Motor neuron (in vitro differentiated cells): ENCODE data around the gene ODAD2. TPM values are rescaled to one million over a fixed set of nuclear protein-coding genes. Genes with fewer than 3 reads are reported as not detected.

Source experiments
- ATAC-seq, 8 experiments: fragments of 200-7000 bp; cut with Tn5 transposase; replicated peaks in 6 of 8; 2 replicates each; pipeline ENCODE4 v1.8.0; 2021; ENCODE audit warnings: mild to moderate bottlenecking in 8 of 8, moderate library complexity in 8 of 8
- H3K27ac ChIP-seq, 2 donors: fragments of 250-450 bp; sonication (Bioruptor Pico); 2 replicates each; pipeline ENCODE4 v1.9.0; 2021; ENCODE audit warnings: antibody characterized with exemption in 2 of 2, mild to moderate bottlenecking in 2 of 2, moderate library complexity in 1 of 2
- H3K4me1 ChIP-seq, 2 donors: fragments of 250-450 bp; sonication (Bioruptor Pico); replicated peaks in 1 of 2; 2 replicates each; pipeline ENCODE4 v1.6.1; 2021; ENCODE audit warnings: antibody characterized with exemption in 2 of 2, mild to moderate bottlenecking in 2 of 2, moderate library complexity in 1 of 2
- H3K4me3 ChIP-seq, 5 donors: fragments of 250-450 bp; sonication (Bioruptor Pico); 2 replicates each; pipeline ENCODE4 v1.9.0; 2021; ENCODE audit warnings: antibody characterized with exemption in 5 of 5, mild to moderate bottlenecking in 5 of 5, moderate library complexity in 4 of 5
- WGBS, 10 experiments: fragments of 450-650 bp; shearing (Covaris generic); methylation state at CpG; one replicate each; pipeline ENCODE4 v1.0.0; 2022; 5-methylcytosine and 5-hydroxymethylcytosine counted together
- in situ Hi-C, 9 experiments: fragments of 400-800 bp; cut with MboI; loops; one replicate each; pipeline ENCODE4 v1.15.0; 2021; ENCODE audit warnings: low sequenced_read_pairs in 9 of 9, low pct_unique_long_range_greater_than_20kb in 2 of 9; ENCODE audit not compliant: unreplicated experiment in 9 of 9
- total RNA-seq, 8 experiments: library from RNA; unstranded; fragments of 300-600 nt; gene quantifications; 2 replicates each; pipeline versions ENCODE4 v1.2.3 to v1.2.4, GENCODE V29; 2022

Gene ODAD2
- total RNA-seq, 8 experiments from 2014 or later, result 2.0 to 10.4 (median 2.5) TPM; not detected in 1

DNA sequence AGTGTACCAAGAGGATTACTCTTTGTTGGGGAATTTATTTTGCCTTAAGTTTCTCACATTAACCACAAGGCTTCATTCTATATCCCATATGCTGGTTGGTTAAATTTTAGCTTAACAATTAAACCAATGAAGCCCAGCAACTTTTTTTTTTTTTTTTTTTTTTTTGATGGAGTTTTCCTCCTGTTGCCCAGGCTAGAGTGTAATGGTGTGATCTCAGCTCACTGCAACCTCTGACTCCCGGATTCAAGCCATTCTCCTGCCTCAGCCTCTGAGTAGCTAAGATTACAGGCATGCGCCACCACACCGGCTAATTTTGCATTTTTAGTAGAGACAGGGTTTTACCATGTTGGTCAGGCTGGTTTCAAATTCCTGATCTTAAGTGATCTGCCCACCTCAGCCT is 178.2 kb downstream of the ODAD2 start:
- no peaks in the 10 kb centered on the region for H3K4me1 ChIP-seq
- H3K27ac ChIP-seq, result no peak overlapping the region
- no peak overlapping the region for H3K4me3 ChIP-seq
- in situ Hi-C loops, result no loop called here
- no peak for ATAC-seq
- 83 to 100% (median 97%) methylated on average over 1 to 3 of the region's 3 CpGs; no CpG with 5 or more reads in 4 of the 10 experiments for WGBS, 10 experiments

DNA sequence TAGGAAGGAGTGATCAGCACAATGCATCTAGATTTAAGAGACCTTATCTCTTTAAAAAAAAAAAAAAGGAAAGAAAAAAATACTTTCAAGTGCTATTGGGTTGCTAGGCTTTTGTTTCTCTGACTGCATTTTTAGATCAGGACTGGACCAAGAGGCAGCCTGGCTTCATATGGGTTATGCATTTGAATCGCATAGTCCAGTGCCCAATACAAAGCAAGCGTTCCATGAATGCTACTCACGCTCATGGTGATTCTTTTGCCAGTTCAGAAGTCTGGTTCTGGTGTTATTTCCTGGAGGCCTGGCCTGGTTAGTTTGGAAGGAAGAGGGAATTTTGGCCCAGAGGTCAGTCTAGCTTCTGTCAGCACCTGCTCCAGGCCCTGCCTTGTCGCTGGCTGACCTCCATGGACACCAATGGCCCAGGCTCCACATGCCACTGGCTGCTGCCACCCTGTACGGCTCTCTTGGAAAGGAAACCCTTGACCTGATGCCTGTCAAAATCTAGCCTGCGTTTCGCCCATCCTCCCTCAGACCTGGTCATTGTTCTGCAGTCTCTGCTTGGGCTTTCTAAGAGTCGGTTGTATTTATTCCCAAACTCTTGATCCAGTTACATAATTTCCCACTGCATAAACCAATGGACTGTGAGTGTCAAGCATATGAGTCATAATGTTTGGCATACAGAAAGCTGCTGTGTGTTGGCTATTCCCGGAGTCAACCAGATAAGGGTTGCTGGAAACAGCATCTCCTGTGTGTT is 178.9 kb downstream of the ODAD2 start:
- in situ Hi-C loops, result no loop called here
- ATAC-seq, result peak in 3 of 8 experiments; percentile 44 to 91 (median 74)

DNA sequence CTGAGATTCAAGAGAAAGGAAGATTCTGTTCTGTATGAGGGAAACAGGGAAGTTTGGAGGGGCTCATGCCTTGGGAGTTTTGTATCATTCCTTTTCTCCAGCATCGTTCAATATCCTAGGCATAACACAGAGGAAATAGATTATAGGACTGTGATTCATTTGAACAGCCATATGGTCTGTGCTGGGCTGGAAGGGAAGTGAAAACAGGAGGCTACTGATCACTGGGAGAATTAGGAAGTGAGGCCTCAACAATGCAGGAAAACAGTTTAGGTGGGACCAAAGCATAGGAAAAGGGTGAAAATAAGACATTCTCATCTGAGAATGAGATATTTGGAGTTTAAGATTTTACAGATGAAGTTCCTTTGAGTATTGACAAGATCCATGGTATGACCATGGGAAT is 182.6 kb downstream of the ODAD2 start:
- WGBS, 10 experiments, result 0 to 100% (median 31%) methylated on average over 1 of the region's 1 CpG; no CpG with 5 or more reads in 4 of the 10 experiments
- Histone ChIP-seq H3K27ac (no peak overlapping the region), H3K4me1 (no peaks in the 10 kb centered on the region), H3K4me3 (no peak overlapping the region)
- in situ Hi-C loops, result no loop called here
- ATAC-seq, result no peak

More for the DNA sequence above, 178.9 kb downstream of the ODAD2 start:
- H3K4me1 ChIP-seq, result no peaks in the 10 kb centered on the region
- WGBS, 10 experiments, result 0 to 100% (median 95%) methylated on average over 1 to 8 of the region's 9 CpGs
- H3K4me3 ChIP-seq, result no peak overlapping the region
- no peak overlapping the region for H3K27ac ChIP-seq

DNA sequence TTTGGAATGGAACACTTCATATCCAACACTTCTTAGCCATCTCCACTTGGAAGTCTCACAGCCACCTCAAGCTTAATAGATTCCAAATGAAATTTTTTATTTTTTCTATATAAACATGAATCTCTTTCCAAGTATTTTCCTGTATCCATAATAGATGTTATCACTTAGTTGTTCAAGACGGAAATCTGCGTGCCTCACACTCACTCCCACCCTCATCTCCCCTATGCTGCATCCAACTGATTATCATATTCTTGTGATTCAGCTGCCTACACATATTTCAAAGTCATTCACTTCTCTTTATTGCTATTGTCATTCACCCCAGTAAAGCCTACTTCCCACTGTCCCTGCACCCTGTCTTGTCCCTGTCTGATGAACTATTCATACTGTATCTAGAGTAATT is 183.0 kb downstream of the ODAD2 start:
- H3K27ac ChIP-seq, result no peak overlapping the region
- no peak overlapping the region for H3K4me3 ChIP-seq
- no peak for ATAC-seq
- WGBS, 10 experiments, result 16 to 92% (median 74%) methylated on average over 1 to 2 of the region's 2 CpGs; no CpG with 5 or more reads in 2 of the 10 experiments
- H3K4me1 ChIP-seq, result no peaks in the 10 kb centered on the region
- in situ Hi-C loops, result no loop called here

DNA sequence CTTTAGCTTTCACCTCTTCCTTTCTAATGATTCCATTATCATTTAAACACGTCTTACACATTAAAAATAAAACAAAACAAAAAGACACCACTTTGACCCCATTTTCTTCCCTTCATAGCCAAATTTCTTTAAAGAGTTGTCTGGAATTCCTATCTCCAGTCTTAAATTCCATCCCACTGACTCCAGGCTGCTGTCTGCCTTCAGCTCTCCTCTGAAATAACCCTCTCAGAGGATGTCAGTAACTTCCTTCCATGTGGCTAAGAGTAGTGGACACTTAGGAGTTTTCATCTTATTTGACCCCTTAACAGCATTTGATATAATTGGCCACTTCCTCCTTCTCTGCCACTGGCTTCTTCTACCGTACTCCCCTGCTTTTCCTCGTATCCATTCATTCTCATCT is 183.6 kb downstream of the ODAD2 start:
- 39 to 93% (median 60%) methylated on average over 1 to 3 of the region's 3 CpGs; no CpG with 5 or more reads in 1 of the 10 experiments for WGBS, 10 experiments
- in situ Hi-C loops, result no loop called here
- ATAC-seq, result no peak

DNA sequence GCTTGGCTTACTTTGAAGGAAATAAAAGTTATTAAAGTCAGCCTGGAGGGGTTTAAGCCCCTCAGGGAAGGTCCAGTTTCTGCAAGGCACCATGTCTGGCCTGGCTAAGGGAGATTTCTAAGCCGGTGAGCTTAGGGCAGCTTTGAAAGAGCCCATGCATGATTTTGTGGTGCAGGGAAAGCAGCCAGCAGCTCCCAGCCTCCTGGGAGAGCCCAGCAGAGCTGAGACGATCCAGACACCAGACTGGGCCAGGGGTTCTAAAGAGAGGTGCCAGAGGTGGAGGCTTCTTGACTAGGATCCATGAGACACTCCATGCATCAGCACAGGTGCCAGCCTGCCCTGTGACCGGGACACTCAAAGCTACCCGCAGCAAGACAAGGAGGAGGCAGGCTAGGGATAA is 193.7 kb downstream of the ODAD2 start:
- ATAC-seq, result no peak
- whole genome bisulfite sequencing, 10 experiments, result 0 to 100% (median 45%) methylated on average over 1 to 4 of the region's 4 CpGs; no CpG with 5 or more reads in 2 of the 10 experiments
- no peak overlapping the region for H3K27ac ChIP-seq
- in situ Hi-C loops, result no loop called here
- no peak overlapping the region for H3K4me3 ChIP-seq
- no peaks in the 10 kb centered on the region for H3K4me1 ChIP-seq

More for the DNA sequence above, 183.6 kb downstream of the ODAD2 start:
- Histone ChIP-seq H3K4me3 (no peak overlapping the region), H3K27ac (no peak overlapping the region), H3K4me1 (no peaks in the 10 kb centered on the region)

DNA sequence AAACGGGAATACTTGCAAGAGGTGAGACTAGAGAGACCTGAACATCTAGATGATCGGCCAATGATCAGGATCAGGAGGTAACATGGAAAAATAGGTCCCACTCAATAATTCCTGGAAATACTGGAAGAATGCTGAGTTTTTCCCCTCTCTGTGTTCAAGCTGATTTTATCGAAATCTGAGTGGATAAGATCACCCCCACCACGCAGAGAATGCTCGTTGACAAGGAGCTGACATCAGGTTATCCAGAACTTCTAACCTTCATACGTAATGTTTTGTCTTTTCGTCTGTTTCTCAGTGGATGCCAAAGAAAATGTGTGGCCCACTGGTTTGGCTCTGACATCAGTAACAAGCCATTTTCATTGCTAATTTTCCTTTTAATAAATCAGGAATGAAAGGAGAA is 194.7 kb downstream of the ODAD2 start:
- Histone ChIP-seq H3K4me1 (no peaks in the 10 kb centered on the region), H3K4me3 (no peak overlapping the region), H3K27ac (no peak overlapping the region)
- WGBS, 10 experiments, result 37 to 94% (median 84%) methylated on average over 3 to 7 of the region's 7 CpGs; no CpG with 5 or more reads in 1 of the 10 experiments
- in situ Hi-C loops, result no loop called here
- no peak for ATAC-seq

DNA sequence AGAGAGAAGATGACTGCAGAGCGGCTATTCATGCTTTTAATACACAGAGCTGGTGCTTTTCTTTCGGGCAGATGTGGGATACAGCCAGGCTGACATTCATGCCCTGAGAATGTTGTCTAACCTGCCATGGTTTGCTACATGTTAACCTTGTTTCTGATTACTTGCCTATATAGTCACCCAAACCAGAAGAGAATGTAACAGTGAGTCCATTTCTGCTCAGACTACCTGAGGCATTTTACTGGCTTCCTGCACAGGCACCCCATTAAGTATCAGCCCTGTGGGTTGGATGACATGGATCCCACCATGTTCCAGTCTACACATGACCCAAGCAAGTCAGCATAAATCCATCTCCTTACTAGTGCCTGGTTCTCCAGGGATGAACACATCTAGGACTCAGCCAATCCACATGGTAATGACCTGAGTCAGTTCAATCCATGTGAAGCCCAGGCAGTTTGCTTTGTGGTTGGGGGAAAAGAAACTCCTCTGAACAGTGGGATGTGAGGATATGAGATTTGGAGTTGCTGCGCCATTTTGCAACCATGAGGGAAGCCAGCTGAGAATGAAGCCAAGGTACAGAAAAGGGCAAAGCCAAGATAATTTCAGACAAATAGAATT is 197.6 kb downstream of the ODAD2 start:
- Histone ChIP-seq H3K4me1 (no peaks in the 10 kb centered on the region), H3K27ac (no peak overlapping the region), H3K4me3 (no peak overlapping the region)
- in situ Hi-C loops, result no loop called here
- ATAC-seq, result no peak
- WGBS, 10 experiments, result 40 to 100% (median 88%) methylated on average over 1 to 3 of the region's 3 CpGs; no CpG with 5 or more reads in 1 of the 10 experiments

DNA sequence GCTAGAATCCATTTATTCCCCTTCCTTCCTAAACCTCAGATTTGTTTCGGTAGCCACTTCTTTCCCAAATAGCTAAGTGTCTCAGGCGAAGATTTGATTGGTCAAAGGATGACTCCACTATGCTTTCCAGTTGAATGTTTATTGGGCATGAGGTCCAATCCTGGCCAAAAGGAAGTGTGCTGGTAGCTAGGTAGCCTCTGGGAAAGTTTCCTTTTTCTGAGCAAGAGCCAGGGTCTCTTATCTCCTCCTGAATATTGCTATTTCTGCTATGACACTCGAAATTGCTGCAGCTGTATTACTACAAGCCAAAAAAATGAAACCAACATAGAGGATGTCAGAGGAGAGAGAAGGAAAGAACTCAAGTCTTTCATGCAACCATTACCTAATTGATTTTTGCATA is 199.8 kb downstream of the ODAD2 start:
- Histone ChIP-seq H3K27ac (no peak overlapping the region), H3K4me1 (no peaks in the 10 kb centered on the region), H3K4me3 (no peak overlapping the region)
- no peak for ATAC-seq
- in situ Hi-C loops, result no loop called here
- 26 to 100% (median 83%) methylated on average over 1 to 3 of the region's 3 CpGs for WGBS, 10 experiments

DNA sequence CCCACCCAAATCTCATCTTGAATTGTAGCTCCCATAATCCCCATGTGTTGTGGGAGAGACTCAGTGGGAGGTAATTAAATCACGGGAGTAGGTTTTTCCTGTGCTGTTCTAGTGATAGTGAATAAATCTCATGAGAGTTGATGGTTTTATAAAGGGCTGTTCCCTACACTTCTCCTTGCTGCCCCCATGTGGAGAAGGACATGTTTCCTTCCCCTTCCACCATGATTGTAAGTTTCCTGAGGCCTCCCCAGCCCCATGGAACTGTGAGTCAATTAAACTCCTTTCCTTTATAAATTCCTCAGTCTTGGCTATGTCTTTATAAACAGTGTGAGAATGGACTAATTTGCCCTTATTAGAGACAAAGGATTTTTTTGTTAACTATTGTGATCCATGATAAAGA is 204.7 kb downstream of the ODAD2 start:
- WGBS, 10 experiments, result 0 to 100% (median 43%) methylated on average over 1 of the region's 1 CpG; no CpG with 5 or more reads in 2 of the 10 experiments
- H3K4me3 ChIP-seq, result no peak overlapping the region
- ATAC-seq, result peak in 2 of 8 experiments; percentile 27 to 47
- in situ Hi-C loops, result no loop called here
- no peak overlapping the region for H3K27ac ChIP-seq
- no peaks in the 10 kb centered on the region for H3K4me1 ChIP-seq

DNA sequence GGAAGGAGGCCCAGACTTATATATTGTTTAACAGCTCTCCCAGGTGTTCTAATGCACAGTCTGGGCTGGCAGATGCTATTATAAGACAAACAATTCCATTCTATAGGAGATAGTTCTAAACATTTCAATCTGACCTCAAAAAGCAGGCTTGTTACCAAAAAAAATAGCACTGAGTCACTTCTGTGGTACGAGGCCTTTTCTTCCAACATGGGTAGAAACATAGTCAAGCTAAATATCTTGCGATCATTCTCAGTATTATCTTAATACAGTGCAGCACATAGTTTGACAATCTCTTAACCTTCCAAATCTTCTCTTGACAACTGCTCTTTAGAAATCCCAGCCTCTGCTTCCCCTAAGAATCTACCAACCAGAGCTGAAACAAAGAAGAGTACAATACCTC is 206.7 kb downstream of the ODAD2 start:
- H3K4me1 ChIP-seq, result no peaks in the 10 kb centered on the region
- H3K4me3 ChIP-seq, result no peak overlapping the region
- no peak overlapping the region for H3K27ac ChIP-seq
- in situ Hi-C loops, result no loop called here
- ATAC-seq, result no peak
- WGBS, 10 experiments, result 79 to 100% (median 88%) methylated on average over 1 to 2 of the region's 2 CpGs

DNA sequence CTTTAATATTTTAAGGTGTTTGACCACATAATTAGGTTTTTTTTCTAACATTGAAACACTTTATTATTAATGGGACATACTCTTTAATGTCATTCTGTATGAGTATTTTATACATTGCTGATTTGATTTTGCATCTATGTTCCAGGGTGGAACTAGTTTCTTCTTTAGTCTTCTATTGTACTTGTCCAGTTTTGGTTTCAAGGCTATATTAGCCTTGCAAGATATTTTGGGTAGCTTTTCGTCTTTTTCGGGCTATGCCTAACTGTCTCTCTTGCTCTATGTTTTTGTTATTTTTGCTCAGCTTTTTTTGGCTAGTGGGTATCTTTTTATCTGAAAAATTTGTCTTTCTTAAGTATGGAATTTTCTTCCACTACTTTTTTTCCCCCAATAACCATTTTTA is 214.6 kb downstream of the ODAD2 start:
- no peak overlapping the region for H3K4me3 ChIP-seq
- no peak overlapping the region for H3K27ac ChIP-seq
- H3K4me1 ChIP-seq, result peaks cover 0 to 2% of the 10 kb centered on the region in 2 donors
- ATAC-seq, result no peak
- WGBS, 10 experiments, result 20 to 100% (median 100%) methylated on average over 1 to 2 of the region's 2 CpGs
- in situ Hi-C loops, result no loop called here

DNA sequence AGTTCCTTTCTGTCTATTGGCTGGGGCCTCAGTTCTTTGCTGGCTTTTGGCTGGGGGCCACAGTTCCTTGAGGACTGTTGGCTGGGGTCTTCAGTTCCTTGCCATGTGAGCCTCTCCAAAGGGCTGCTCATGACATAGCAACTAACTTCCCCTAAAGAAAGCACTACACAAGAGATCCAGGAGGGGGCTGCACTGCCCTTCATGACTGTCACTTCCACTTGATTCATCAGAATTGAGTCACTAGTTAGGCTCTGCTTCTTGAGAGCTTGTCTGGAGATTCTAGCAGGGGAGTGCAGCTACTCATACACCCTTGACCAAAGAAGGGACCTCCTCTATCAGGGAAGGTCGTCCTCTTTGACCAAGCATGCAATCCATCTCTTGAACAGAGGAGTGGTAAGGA is 215.2 kb downstream of the ODAD2 start:
- Histone ChIP-seq H3K27ac (no peak overlapping the region), H3K4me1 (peaks cover 0 to 2% of the 10 kb centered on the region in 2 donors), H3K4me3 (no peak overlapping the region)
- peak in 3 of 8 experiments; percentile 38 to 70 (median 45) for ATAC-seq
- in situ Hi-C loops, result no loop called here
- 0 to 75% (median 50%) methylated on average over 1 of the region's 1 CpG; no CpG with 5 or more reads in 3 of the 10 experiments for WGBS, 10 experiments
